Measurements from ENCODE around the gene ITGA6. TPM values are rescaled to one million over a fixed set of nuclear protein-coding genes. Genes with fewer than 3 reads are reported as not detected.

Gene ITGA6
- total and polyA plus RNA-seq, 2 experiments from 2014 or later: 32.9 to 124 TPM

- Histone ChIP-seq H3K27ac (ENCODE audit: low read depth) (no peak overlapping the region), H3K4me1 (ENCODE audit: insufficient read depth) (no peaks in the 10 kb centered on the region), H3F3A (replicated peaks; ENCODE audit: low read depth) (no peaks in the 10 kb centered on the region), H3K36me3 (ENCODE audit: insufficient read depth) (no peaks in the 10 kb centered on the region), H3K4me2 (no peak overlapping the region), H3K27me3 (ENCODE audit: insufficient read depth) (no peaks in the 10 kb centered on the region), H3K4me3 (no peak overlapping the region), H2AFZ (peak overlapping the region; percentile 1; the same call in 1 of the 2 replicates), H3K79me2 (replicated peaks; ENCODE audit: insufficient read depth) (no peaks in the 10 kb centered on the region), H4K20me1 (replicated peaks; ENCODE audit: insufficient read depth) (no peaks in the 10 kb centered on the region), H3K9me2 (ENCODE audit: insufficient read depth) (peaks cover 4% of the 10 kb centered on the region; the same call in 1 of the 2 replicates)
- DNase-seq (ENCODE audit: low spot score): no peak
- Mint-ChIP-seq H3K27me3 (ENCODE audit: insufficient read depth, low read depth, poor library complexity) (peaks cover 3% of the 10 kb centered on the region), H3K36me3 (ENCODE audit: low read depth) (no peaks in the 10 kb centered on the region), H3K27ac (no peak overlapping the region), H3K9me3 (no peaks in the 10 kb centered on the region), H3K4me3 (no peak overlapping the region), H3K4me1 (peaks cover 10% of the 10 kb centered on the region; the same call in 2 of the 3 replicates)
- no peak for ATAC-seq
- no peak for TF ChIP-seq JUNB (IDR thresholded peaks at IDR 0.05; ENCODE audit: unreplicated experiment)
- no peak for TF ChIP-seq CTCF (conservative IDR thresholded peaks at IDR 0.05; ENCODE audit: low read depth in 2 of 2)
- TF ChIP-seq POLR2AphosphoS5 (IDR thresholded peaks at IDR 0.05; ENCODE audit: low read depth): no peak
- no peak for TF ChIP-seq REST (IDR thresholded peaks at IDR 0.05; ENCODE audit: unreplicated experiment)
- TF ChIP-seq ZNF462 (CRISPR knock-in tag; IDR thresholded peaks at IDR 0.05): no peak
- no peak for TF ChIP-seq NANOG (IDR thresholded peaks at IDR 0.05; ENCODE audit: borderline replicate concordance)
- TF ChIP-seq EZH2 (IDR thresholded peaks at IDR 0.05; ENCODE audit: low read depth, unreplicated experiment): no peak
- TF ChIP-seq ZNF114 (CRISPR knock-in tag; IDR thresholded peaks at IDR 0.05): no peak
- no peak for TF ChIP-seq CREB1 (CRISPR knock-in tag; IDR thresholded peaks at IDR 0.05; ENCODE audit: low read depth)
- TF ChIP-seq EZH2phosphoT487 (IDR thresholded peaks at IDR 0.05; ENCODE audit: unreplicated experiment): no peak
- no peak for TF ChIP-seq STAT1 (IDR thresholded peaks at IDR 0.05; ENCODE audit: unreplicated experiment)
- TF ChIP-seq, protein P1, sequence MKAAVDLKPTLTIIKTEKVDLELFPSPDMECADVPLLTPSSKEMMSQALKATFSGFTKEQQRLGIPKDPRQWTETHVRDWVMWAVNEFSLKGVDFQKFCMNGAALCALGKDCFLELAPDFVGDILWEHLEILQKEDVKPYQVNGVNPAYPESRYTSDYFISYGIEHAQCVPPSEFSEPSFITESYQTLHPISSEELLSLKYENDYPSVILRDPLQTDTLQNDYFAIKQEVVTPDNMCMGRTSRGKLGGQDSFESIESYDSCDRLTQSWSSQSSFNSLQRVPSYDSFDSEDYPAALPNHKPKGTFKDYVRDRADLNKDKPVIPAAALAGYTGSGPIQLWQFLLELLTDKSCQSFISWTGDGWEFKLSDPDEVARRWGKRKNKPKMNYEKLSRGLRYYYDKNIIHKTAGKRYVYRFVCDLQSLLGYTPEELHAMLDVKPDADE (IDR thresholded peaks at IDR 0.05): no peak
- TF ChIP-seq ZNF331 (CRISPR knock-in tag; IDR thresholded peaks at IDR 0.05; ENCODE audit: low read depth): no peak
Measured at GRCh38 chr2:172403881-172404468, 23.4 kb upstream of the ITGA6 start.

All from GM23338 (cell line).